ENCODE results near the gene WASF3. TPM values are rescaled to one million over a fixed set of nuclear protein-coding genes. Genes with fewer than 3 reads are reported as not detected.

Gene WASF3
- total and polyA plus RNA-seq, 4 donors: 0.82 to 4.9 (median 2.3) TPM

DNA sequence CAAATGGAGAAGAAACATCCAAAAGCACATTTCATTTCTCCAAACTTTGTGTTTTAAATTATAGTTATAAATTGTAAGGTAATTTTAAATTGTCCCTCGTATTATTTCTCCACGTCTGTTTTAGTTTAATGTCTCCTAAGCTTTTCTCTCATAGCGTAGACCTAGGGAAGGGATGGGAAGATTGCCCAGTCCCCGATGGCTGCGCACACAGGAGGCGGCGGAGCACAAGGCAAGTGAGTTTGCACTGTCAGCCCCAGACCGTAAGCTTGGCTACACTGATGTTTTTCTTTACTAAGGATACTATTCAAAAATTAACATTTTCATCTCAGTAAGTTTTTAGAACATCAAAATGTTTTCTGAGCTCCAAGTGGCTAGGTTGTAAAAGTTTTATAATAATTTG is 130.8 kb downstream of the WASF3 start:
- WGBS: 93% methylated on average over 8 of the region's 8 CpGs

DNA sequence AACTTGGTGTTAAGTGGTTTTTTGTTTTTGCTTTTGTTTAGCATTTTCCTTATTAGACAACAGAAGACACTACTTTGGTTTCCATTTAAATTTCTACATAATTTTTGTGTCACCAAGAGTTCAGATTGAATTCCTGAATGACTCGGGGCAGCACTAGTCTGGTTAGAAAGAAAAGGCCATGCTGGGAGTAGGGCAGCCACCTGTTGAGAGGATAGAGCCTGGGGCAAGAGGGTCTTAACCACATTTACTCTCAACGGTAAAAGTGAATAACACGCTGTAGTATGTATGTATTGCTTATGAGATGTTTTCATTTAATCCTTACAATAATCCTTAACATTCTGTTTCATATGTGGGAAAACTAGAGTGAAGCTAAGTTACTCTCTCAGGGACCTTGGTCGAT is 131.5 kb downstream of the WASF3 start:
- H3K27me3 ChIP-seq (ENCODE audit: control insufficient read depth in 4 of 4, insufficient read depth in 4 of 4, low read length in 3 of 4): no peaks in the 10 kb centered on the region
- no peaks in the 10 kb centered on the region for H3K9me3 ChIP-seq (ENCODE audit: control insufficient read depth in 4 of 4, low read length in 3 of 4)
- no peak overlapping the region for H3K4me3 ChIP-seq (ENCODE audit: low read depth in 1 of 3, low read length in 3 of 3)
- H3K36me3 ChIP-seq (ENCODE audit: control insufficient read depth in 4 of 4, insufficient read depth in 3 of 4, low read depth in 1 of 4, low read length in 3 of 4): peaks cover 0 to 33% (median 13%) of the 10 kb centered on the region in 4 donors
- WGBS: 89% methylated on average over 4 of the region's 4 CpGs
- H3K27ac ChIP-seq (ENCODE audit: low read depth in 1 of 2, low read length in 2 of 2): no peak overlapping the region
- no peak for DNase-seq (ENCODE audit: low spot score)
- no peaks in the 10 kb centered on the region for H3K4me1 ChIP-seq (ENCODE audit: control insufficient read depth in 4 of 4, insufficient read depth in 4 of 4, low read length in 3 of 4)
- TF ChIP-seq, protein P1, sequence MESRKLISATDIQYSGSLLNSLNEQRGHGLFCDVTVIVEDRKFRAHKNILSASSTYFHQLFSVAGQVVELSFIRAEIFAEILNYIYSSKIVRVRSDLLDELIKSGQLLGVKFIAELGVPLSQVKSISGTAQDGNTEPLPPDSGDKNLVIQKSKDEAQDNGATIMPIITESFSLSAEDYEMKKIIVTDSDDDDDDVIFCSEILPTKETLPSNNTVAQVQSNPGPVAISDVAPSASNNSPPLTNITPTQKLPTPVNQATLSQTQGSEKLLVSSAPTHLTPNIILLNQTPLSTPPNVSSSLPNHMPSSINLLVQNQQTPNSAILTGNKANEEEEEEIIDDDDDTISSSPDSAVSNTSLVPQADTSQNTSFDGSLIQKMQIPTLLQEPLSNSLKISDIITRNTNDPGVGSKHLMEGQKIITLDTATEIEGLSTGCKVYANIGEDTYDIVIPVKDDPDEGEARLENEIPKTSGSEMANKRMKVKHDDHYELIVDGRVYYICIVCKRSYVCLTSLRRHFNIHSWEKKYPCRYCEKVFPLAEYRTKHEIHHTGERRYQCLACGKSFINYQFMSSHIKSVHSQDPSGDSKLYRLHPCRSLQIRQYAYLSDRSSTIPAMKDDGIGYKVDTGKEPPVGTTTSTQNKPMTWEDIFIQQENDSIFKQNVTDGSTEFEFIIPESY (IDR thresholded peaks at IDR 0.05): no peak
- TF ChIP-seq YY1 (IDR thresholded peaks at IDR 0.05): no peak
- no peak overlapping the region for H3K9ac ChIP-seq (ENCODE audit: low read depth in 1 of 2, low read length in 2 of 2)

More for the DNA sequence above, 130.8 kb downstream of the WASF3 start:
- H3K4me1 ChIP-seq (ENCODE audit: control insufficient read depth in 4 of 4, insufficient read depth in 4 of 4, low read length in 3 of 4): no peaks in the 10 kb centered on the region
- no peaks in the 10 kb centered on the region for H3K9me3 ChIP-seq (ENCODE audit: control insufficient read depth in 4 of 4, low read length in 3 of 4)
- H3K36me3 ChIP-seq (ENCODE audit: control insufficient read depth in 4 of 4, insufficient read depth in 3 of 4, low read depth in 1 of 4, low read length in 3 of 4): peaks cover 0 to 38% (median 15%) of the 10 kb centered on the region in 4 donors
- TF ChIP-seq JUND (IDR thresholded peaks at IDR 0.05) (no peak), RXRA (IDR thresholded peaks at IDR 0.05) (no peak), GABPA (IDR thresholded peaks at IDR 0.05 in 1 of 2, conservative IDR thresholded peaks at IDR 0.05 in 1 of 2) (no peak), HNF4G (IDR thresholded peaks at IDR 0.05) (no peak), FOXA1 (IDR thresholded peaks at IDR 0.05) (no peak), EGR1 (IDR thresholded peaks at IDR 0.05; ENCODE audit: low read depth in 2 of 2) (no peak), TAF1 (conservative IDR thresholded peaks at IDR 0.05) (no peak), FOXA2 (IDR thresholded peaks at IDR 0.05) (no peak), RAD21 (IDR thresholded peaks at IDR 0.05) (no peak)
- TF ChIP-seq, protein P2, sequence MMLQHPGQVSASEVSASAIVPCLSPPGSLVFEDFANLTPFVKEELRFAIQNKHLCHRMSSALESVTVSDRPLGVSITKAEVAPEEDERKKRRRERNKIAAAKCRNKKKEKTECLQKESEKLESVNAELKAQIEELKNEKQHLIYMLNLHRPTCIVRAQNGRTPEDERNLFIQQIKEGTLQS (IDR thresholded peaks at IDR 0.05): no peak
- TF ChIP-seq, protein P3, sequence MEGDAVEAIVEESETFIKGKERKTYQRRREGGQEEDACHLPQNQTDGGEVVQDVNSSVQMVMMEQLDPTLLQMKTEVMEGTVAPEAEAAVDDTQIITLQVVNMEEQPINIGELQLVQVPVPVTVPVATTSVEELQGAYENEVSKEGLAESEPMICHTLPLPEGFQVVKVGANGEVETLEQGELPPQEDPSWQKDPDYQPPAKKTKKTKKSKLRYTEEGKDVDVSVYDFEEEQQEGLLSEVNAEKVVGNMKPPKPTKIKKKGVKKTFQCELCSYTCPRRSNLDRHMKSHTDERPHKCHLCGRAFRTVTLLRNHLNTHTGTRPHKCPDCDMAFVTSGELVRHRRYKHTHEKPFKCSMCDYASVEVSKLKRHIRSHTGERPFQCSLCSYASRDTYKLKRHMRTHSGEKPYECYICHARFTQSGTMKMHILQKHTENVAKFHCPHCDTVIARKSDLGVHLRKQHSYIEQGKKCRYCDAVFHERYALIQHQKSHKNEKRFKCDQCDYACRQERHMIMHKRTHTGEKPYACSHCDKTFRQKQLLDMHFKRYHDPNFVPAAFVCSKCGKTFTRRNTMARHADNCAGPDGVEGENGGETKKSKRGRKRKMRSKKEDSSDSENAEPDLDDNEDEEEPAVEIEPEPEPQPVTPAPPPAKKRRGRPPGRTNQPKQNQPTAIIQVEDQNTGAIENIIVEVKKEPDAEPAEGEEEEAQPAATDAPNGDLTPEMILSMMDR (IDR thresholded peaks at IDR 0.05; ENCODE audit: low read depth, low read length, missing input control): no peak
- TF ChIP-seq, protein P1 (IDR thresholded peaks at IDR 0.05): no peak
- TF ChIP-seq, protein P4, sequence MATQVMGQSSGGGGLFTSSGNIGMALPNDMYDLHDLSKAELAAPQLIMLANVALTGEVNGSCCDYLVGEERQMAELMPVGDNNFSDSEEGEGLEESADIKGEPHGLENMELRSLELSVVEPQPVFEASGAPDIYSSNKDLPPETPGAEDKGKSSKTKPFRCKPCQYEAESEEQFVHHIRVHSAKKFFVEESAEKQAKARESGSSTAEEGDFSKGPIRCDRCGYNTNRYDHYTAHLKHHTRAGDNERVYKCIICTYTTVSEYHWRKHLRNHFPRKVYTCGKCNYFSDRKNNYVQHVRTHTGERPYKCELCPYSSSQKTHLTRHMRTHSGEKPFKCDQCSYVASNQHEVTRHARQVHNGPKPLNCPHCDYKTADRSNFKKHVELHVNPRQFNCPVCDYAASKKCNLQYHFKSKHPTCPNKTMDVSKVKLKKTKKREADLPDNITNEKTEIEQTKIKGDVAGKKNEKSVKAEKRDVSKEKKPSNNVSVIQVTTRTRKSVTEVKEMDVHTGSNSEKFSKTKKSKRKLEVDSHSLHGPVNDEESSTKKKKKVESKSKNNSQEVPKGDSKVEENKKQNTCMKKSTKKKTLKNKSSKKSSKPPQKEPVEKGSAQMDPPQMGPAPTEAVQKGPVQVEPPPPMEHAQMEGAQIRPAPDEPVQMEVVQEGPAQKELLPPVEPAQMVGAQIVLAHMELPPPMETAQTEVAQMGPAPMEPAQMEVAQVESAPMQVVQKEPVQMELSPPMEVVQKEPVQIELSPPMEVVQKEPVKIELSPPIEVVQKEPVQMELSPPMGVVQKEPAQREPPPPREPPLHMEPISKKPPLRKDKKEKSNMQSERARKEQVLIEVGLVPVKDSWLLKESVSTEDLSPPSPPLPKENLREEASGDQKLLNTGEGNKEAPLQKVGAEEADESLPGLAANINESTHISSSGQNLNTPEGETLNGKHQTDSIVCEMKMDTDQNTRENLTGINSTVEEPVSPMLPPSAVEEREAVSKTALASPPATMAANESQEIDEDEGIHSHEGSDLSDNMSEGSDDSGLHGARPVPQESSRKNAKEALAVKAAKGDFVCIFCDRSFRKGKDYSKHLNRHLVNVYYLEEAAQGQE (IDR thresholded peaks at IDR 0.05): no peak
- H3K27me3 ChIP-seq (ENCODE audit: control insufficient read depth in 4 of 4, insufficient read depth in 4 of 4, low read length in 3 of 4): no peaks in the 10 kb centered on the region
- no peak for DNase-seq (ENCODE audit: low spot score)
- no peak overlapping the region for H3K27ac ChIP-seq (ENCODE audit: low read depth in 1 of 2, low read length in 2 of 2)
- no peak overlapping the region for H3K9ac ChIP-seq (ENCODE audit: low read depth in 1 of 2, low read length in 2 of 2)
- no peak overlapping the region for H3K4me3 ChIP-seq (ENCODE audit: low read depth in 1 of 3, low read length in 3 of 3)
